ENCODE measurements around the gene SCN4A.
"Not testable (repeated sequence)": the region's sequence is repeated elsewhere in the genome, so short reads cannot be mapped to it uniquely, and the experiment has no call there.

Gene SCN4A

GRCh38 chr17:63982641-63983040 lies 9.9 kb upstream of the SCN4A start:
- not testable (repeated sequence) for H3K4me3 ChIP-seq (ENCODE audit: extremely low read depth, insufficient read depth, low read length, poor library complexity, severe bottlenecking); H3K9me3 ChIP-seq (ENCODE audit: control insufficient read depth, low read length); H3K36me3 ChIP-seq (ENCODE audit: control insufficient read depth, insufficient read depth, low read length); H3K27ac ChIP-seq (ENCODE audit: low read depth, low read length, severe bottlenecking); H3K4me1 ChIP-seq (ENCODE audit: control insufficient read depth, insufficient read depth, low read length, poor library complexity, severe bottlenecking)
- 81 to 92% methylated on average over 2 of the region's 2 CpGs for WGBS, 2 experiments (ENCODE audit: insufficient coverage in 2 of 2)

GRCh38 chr17:63978272-63979200 lies 5.8 kb upstream of the SCN4A start:
- no peak overlapping the region for H3K4me3 ChIP-seq (ENCODE audit: extremely low read depth, insufficient read depth, low read length, poor library complexity, severe bottlenecking)
- WGBS, 2 experiments (ENCODE audit: insufficient coverage in 2 of 2) = 92 to 93% methylated on average over 11 to 12 of the region's 13 CpGs
- peaks cover 13% of the 10 kb centered on the region for H3K4me1 ChIP-seq (ENCODE audit: control insufficient read depth, insufficient read depth, low read length, poor library complexity, severe bottlenecking)
- H3K36me3 ChIP-seq (ENCODE audit: control insufficient read depth, insufficient read depth, low read length) = no peaks in the 10 kb centered on the region
- no peaks in the 10 kb centered on the region for H3K9me3 ChIP-seq (ENCODE audit: control insufficient read depth, low read length)
- H3K27ac ChIP-seq (ENCODE audit: low read depth, low read length, severe bottlenecking) = no peak overlapping the region

- WGBS, 2 experiments (ENCODE audit: insufficient coverage in 2 of 2) = 88 to 96% methylated on average over 3 of the region's 3 CpGs
- Histone ChIP-seq H3K27ac (ENCODE audit: low read depth, low read length, severe bottlenecking) (no peak overlapping the region), H3K4me1 (ENCODE audit: control insufficient read depth, insufficient read depth, low read length, poor library complexity, severe bottlenecking) (peaks cover 16% of the 10 kb centered on the region), H3K36me3 (ENCODE audit: control insufficient read depth, insufficient read depth, low read length) (no peaks in the 10 kb centered on the region), H3K4me3 (ENCODE audit: extremely low read depth, insufficient read depth, low read length, poor library complexity, severe bottlenecking) (no peak overlapping the region), H3K9me3 (ENCODE audit: control insufficient read depth, low read length) (no peaks in the 10 kb centered on the region)
Measured at GRCh38 chr17:63976702-63977101, 4.0 kb upstream of the SCN4A start.

GRCh38 chr17:63975541-63976092 lies 2.9 kb upstream of the SCN4A start:
- Histone ChIP-seq H3K36me3 (ENCODE audit: control insufficient read depth, insufficient read depth, low read length) (no peaks in the 10 kb centered on the region), H3K27ac (ENCODE audit: low read depth, low read length, severe bottlenecking) (no peak overlapping the region), H3K4me3 (ENCODE audit: extremely low read depth, insufficient read depth, low read length, poor library complexity, severe bottlenecking) (no peak overlapping the region), H3K9me3 (ENCODE audit: control insufficient read depth, low read length) (no peaks in the 10 kb centered on the region), H3K4me1 (ENCODE audit: control insufficient read depth, insufficient read depth, low read length, poor library complexity, severe bottlenecking) (peaks cover 16% of the 10 kb centered on the region)
- WGBS, 2 experiments (ENCODE audit: insufficient coverage in 2 of 2) = 88 to 100% methylated on average over 2 of the region's 2 CpGs

GRCh38 chr17:63974594-63975192 lies 2.0 kb upstream of the SCN4A start:
- 77 to 83% methylated on average over 8 to 10 of the region's 10 CpGs for WGBS, 2 experiments (ENCODE audit: insufficient coverage in 2 of 2)
- Histone ChIP-seq H3K36me3 (ENCODE audit: control insufficient read depth, insufficient read depth, low read length) (no peaks in the 10 kb centered on the region), H3K4me1 (ENCODE audit: control insufficient read depth, insufficient read depth, low read length, poor library complexity, severe bottlenecking) (peaks cover 16% of the 10 kb centered on the region), H3K9me3 (ENCODE audit: control insufficient read depth, low read length) (no peaks in the 10 kb centered on the region), H3K4me3 (ENCODE audit: extremely low read depth, insufficient read depth, low read length, poor library complexity, severe bottlenecking) (no peak overlapping the region), H3K27ac (ENCODE audit: low read depth, low read length, severe bottlenecking) (no peak overlapping the region)

- Histone ChIP-seq H3K27ac (ENCODE audit: low read depth, low read length, severe bottlenecking) (no peak overlapping the region), H3K36me3 (ENCODE audit: control insufficient read depth, insufficient read depth, low read length) (no peaks in the 10 kb centered on the region), H3K4me1 (ENCODE audit: control insufficient read depth, insufficient read depth, low read length, poor library complexity, severe bottlenecking) (peaks cover 16% of the 10 kb centered on the region), H3K4me3 (ENCODE audit: extremely low read depth, insufficient read depth, low read length, poor library complexity, severe bottlenecking) (no peak overlapping the region), H3K9me3 (ENCODE audit: control insufficient read depth, low read length) (no peaks in the 10 kb centered on the region)
- WGBS, 2 experiments (ENCODE audit: insufficient coverage in 2 of 2) = 89 to 92% methylated on average over 8 to 12 of the region's 12 CpGs
Measured at GRCh38 chr17:63973930-63974593, 1.3 kb upstream of the SCN4A start.

GRCh38 chr17:63973247-63973646 lies 529 bp upstream of the SCN4A start:
- no peaks in the 10 kb centered on the region for H3K36me3 ChIP-seq (ENCODE audit: control insufficient read depth, insufficient read depth, low read length)
- 83 to 95% methylated on average over 2 to 6 of the region's 6 CpGs for WGBS, 2 experiments (ENCODE audit: insufficient coverage in 2 of 2)
- H3K9me3 ChIP-seq (ENCODE audit: control insufficient read depth, low read length) = no peaks in the 10 kb centered on the region
- no peak overlapping the region for H3K4me3 ChIP-seq (ENCODE audit: extremely low read depth, insufficient read depth, low read length, poor library complexity, severe bottlenecking)
- no peak overlapping the region for H3K27ac ChIP-seq (ENCODE audit: low read depth, low read length, severe bottlenecking)
- peaks cover 16% of the 10 kb centered on the region for H3K4me1 ChIP-seq (ENCODE audit: control insufficient read depth, insufficient read depth, low read length, poor library complexity, severe bottlenecking)

GRCh38 chr17:63969278-63969677 lies 3.4 kb downstream of the SCN4A start:
- Histone ChIP-seq H3K4me1 (ENCODE audit: control insufficient read depth, insufficient read depth, low read length, poor library complexity, severe bottlenecking) (peaks cover 9% of the 10 kb centered on the region), H3K9me3 (ENCODE audit: control insufficient read depth, low read length) (no peaks in the 10 kb centered on the region), H3K36me3 (ENCODE audit: control insufficient read depth, insufficient read depth, low read length) (no peaks in the 10 kb centered on the region), H3K27ac (ENCODE audit: low read depth, low read length, severe bottlenecking) (no peak overlapping the region), H3K4me3 (ENCODE audit: extremely low read depth, insufficient read depth, low read length, poor library complexity, severe bottlenecking) (no peak overlapping the region)
- WGBS, 2 experiments (ENCODE audit: insufficient coverage in 2 of 2) = 86 to 97% methylated on average over 4 to 7 of the region's 10 CpGs

- 94% methylated on average over 16 of the region's 19 CpGs for WGBS, 2 experiments (ENCODE audit: insufficient coverage in 2 of 2)
- H3K9me3 ChIP-seq (ENCODE audit: control insufficient read depth, low read length) = no peaks in the 10 kb centered on the region
- no peaks in the 10 kb centered on the region for H3K4me1 ChIP-seq (ENCODE audit: control insufficient read depth, insufficient read depth, low read length, poor library complexity, severe bottlenecking)
- no peak overlapping the region for H3K4me3 ChIP-seq (ENCODE audit: extremely low read depth, insufficient read depth, low read length, poor library complexity, severe bottlenecking)
- no peak overlapping the region for H3K27ac ChIP-seq (ENCODE audit: low read depth, low read length, severe bottlenecking)
- H3K36me3 ChIP-seq (ENCODE audit: control insufficient read depth, insufficient read depth, low read length) = no peaks in the 10 kb centered on the region
Measured at GRCh38 chr17:63967953-63968352, 4.8 kb downstream of the SCN4A start.

- Histone ChIP-seq H3K27ac (ENCODE audit: low read depth, low read length, severe bottlenecking) (no peak overlapping the region), H3K4me3 (ENCODE audit: extremely low read depth, insufficient read depth, low read length, poor library complexity, severe bottlenecking) (no peak overlapping the region), H3K36me3 (ENCODE audit: control insufficient read depth, insufficient read depth, low read length) (no peaks in the 10 kb centered on the region), H3K9me3 (ENCODE audit: control insufficient read depth, low read length) (no peaks in the 10 kb centered on the region), H3K4me1 (ENCODE audit: control insufficient read depth, insufficient read depth, low read length, poor library complexity, severe bottlenecking) (no peaks in the 10 kb centered on the region)
- WGBS, 2 experiments (ENCODE audit: insufficient coverage in 2 of 2) = 92 to 94% methylated on average over 11 of the region's 11 CpGs
Measured at GRCh38 chr17:63966646-63967264, 6.0 kb downstream of the SCN4A start.

All from mesodermal cell (in vitro differentiated cells).